ENCODE results near the gene SKA2.
"Not testable (repeated sequence)": the region's sequence is repeated elsewhere in the genome, so short reads cannot be mapped to it uniquely, and the experiment has no call there.

SKA2 gene

DNA sequence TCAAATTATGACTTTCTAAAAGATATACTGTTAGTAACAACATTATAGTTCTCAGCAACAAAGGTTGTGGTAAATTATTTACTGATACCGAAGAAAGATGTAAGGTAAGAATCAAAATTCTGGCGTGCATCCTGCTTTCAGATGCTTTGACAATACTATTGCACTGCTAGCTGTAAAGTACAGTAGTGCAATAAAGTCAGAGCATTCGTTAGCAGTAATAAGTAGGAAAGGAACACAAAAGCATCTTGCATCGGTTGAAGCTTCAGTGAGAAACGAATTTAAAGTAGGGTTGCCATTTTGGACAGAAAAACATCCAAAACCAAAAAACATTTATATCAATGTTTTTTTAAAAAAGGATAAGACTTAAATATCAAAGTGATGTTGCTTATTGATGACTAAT lies 4.0 kb downstream of the SKA2 start:
- Mint-ChIP-seq H3K4me3 (no peak overlapping the region), H3K27me3 (ENCODE audit: low read depth, poor library complexity) (no peaks in the 10 kb centered on the region), H3K9me3 (peaks cover 4% of the 10 kb centered on the region), H3K4me1 (peaks cover 33% of the 10 kb centered on the region), H3K36me3 (ENCODE audit: low read depth) (peaks cover 41% of the 10 kb centered on the region), H3K27ac (no peak overlapping the region)
- TF ChIP-seq CTCF (IDR thresholded peaks at IDR 0.05), result no peak
- no peak for DNase-seq

- TF ChIP-seq CTCF (IDR thresholded peaks at IDR 0.05), result no peak
- no peaks in the 10 kb centered on the region for H3K27me3 Mint-ChIP-seq (ENCODE audit: low read depth, poor library complexity)
- peaks cover 33% of the 10 kb centered on the region for H3K4me1 Mint-ChIP-seq
- no peak overlapping the region for H3K27ac Mint-ChIP-seq
- H3K9me3 Mint-ChIP-seq, result peaks cover 11% of the 10 kb centered on the region
- DNase-seq, result no peak
- H3K36me3 Mint-ChIP-seq (ENCODE audit: low read depth), result peaks cover 51% of the 10 kb centered on the region
- H3K4me3 Mint-ChIP-seq, result no peak overlapping the region
These were observed 5.0 kb downstream of the SKA2 start for GRCh38 chr17:59149841-59150511.

DNA sequence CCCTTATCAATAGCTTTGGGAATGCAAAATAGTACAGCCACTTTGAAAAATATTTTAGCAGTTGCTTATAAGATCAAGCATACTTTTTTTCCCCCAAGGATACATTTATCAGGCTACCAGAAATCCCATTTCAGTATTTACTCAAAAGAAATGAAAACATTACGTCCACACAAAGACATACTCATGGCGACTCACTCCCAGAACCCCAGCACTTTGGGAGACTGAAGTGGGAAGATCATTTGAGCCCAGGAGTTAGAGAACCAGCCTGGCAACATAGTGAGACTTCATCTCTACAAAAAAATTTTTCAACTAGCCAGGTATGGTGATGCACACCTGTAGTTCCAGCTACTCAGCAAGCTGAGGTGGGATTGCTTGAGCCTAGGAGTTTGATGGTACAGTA lies 5.9 kb downstream of the SKA2 start:
- Mint-ChIP-seq H3K4me1 (peaks cover 33% of the 10 kb centered on the region), H3K4me3 (no peak overlapping the region), H3K27me3 (ENCODE audit: low read depth, poor library complexity) (no peaks in the 10 kb centered on the region), H3K36me3 (ENCODE audit: low read depth) (peaks cover 60% of the 10 kb centered on the region), H3K27ac (no peak overlapping the region), H3K9me3 (peaks cover 18% of the 10 kb centered on the region)
- TF ChIP-seq CTCF (IDR thresholded peaks at IDR 0.05), result no peak
- no peak for DNase-seq

DNA sequence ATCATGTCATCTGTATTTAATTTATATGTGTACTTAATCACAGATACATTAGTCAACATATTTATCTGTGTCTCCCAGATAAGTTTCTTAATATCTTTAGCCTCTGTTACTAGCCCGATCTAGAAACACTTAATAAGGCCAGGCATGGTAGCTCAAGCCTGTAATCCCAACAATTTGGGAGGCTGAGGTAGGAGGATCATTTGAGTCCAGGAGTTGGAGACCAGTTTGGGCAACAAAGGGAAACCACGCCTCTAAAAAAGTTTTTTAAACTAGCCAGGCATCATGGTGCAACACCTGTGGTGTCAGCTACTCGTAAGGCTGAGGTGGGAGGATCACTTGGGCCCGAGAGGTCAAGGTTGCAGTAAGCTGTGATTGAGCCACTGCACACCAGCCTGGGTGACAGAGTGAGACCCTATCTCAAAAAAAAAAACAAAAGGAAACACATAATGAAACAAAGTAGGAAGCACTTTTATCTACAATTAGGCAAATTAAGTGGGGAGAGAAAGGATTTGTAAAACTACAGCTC lies 9.4 kb downstream of the SKA2 start:
- Mint-ChIP-seq H3K4me3 (no peak overlapping the region), H3K9me3 (peaks cover 19% of the 10 kb centered on the region), H3K36me3 (ENCODE audit: low read depth) (peaks cover 68% of the 10 kb centered on the region), H3K27ac (no peak overlapping the region), H3K27me3 (ENCODE audit: low read depth, poor library complexity) (no peaks in the 10 kb centered on the region), H3K4me1 (peaks cover 5% of the 10 kb centered on the region)
- DNase-seq, result no peak
- no peak for TF ChIP-seq CTCF (IDR thresholded peaks at IDR 0.05)

- peak overlapping the region; percentile 45 for H3K27ac Mint-ChIP-seq
- no peak overlapping the region for H3K4me3 Mint-ChIP-seq
- H3K36me3 Mint-ChIP-seq (ENCODE audit: low read depth), result peaks cover 49% of the 10 kb centered on the region
- TF ChIP-seq CTCF (IDR thresholded peaks at IDR 0.05), result no peak
- H3K9me3 Mint-ChIP-seq, result peaks cover 15% of the 10 kb centered on the region
- H3K4me1 Mint-ChIP-seq, result no peaks in the 10 kb centered on the region
- H3K27me3 Mint-ChIP-seq (ENCODE audit: low read depth, poor library complexity), result no peaks in the 10 kb centered on the region
- no peak for DNase-seq
These were observed 13.1 kb downstream of the SKA2 start for GRCh38 chr17:59141860-59142259.

GRCh38 chr17:59139939-59140338 lies 15.0 kb downstream of the SKA2 start:
- Mint-ChIP-seq H3K4me1 (no peaks in the 10 kb centered on the region), H3K27me3 (ENCODE audit: low read depth, poor library complexity) (no peaks in the 10 kb centered on the region), H3K4me3 (no peak overlapping the region), H3K36me3 (ENCODE audit: low read depth) (peaks cover 34% of the 10 kb centered on the region), H3K27ac (peak overlapping the region; percentile 29), H3K9me3 (peaks cover 8% of the 10 kb centered on the region)
- no peak for DNase-seq
- TF ChIP-seq CTCF (IDR thresholded peaks at IDR 0.05), result no peak

- H3K4me1 Mint-ChIP-seq; H3K4me3 Mint-ChIP-seq; H3K27me3 Mint-ChIP-seq (ENCODE audit: low read depth, poor library complexity); DNase-seq; H3K9me3 Mint-ChIP-seq: not testable (repeated sequence)
- H3K36me3 Mint-ChIP-seq (ENCODE audit: low read depth), result peaks cover 18% of the 10 kb centered on the region
- peak overlapping the region; percentile 91 for H3K27ac Mint-ChIP-seq
These were observed 16.6 kb downstream of the SKA2 start for GRCh38 chr17:59138339-59138738.

Data from nephron progenitor cell (in vitro differentiated cells).